PC-9 (cell line): ENCODE results near the gene RRBP1.

Experiments
- CTCF ChIP-seq: fragments of 200-600 bp; sonication (generic); conservative IDR thresholded peaks from 2 replicates; pipeline ENCODE4 v1.6.1; 2017; ENCODE audit warnings: mixed run types, antibody characterized with exemption, mild to moderate bottlenecking, moderate library complexity
- EZH2 ChIP-seq: fragments of 200-600 bp; sonication (generic); IDR thresholded peaks from 2 replicates; pipeline ENCODE4 v1.8.0; 2017; ENCODE audit warnings: antibody characterized with exemption, low read depth

- TF ChIP-seq CTCF (no peak), EZH2 (no peak)
Measured at GRCh38 chr20:17626217-17627007, 55.6 kb downstream of the RRBP1 start.
